Measurements from ENCODE around the gene C5orf46. TPM values are rescaled to one million over a fixed set of nuclear protein-coding genes. Genes with fewer than 3 reads are reported as not detected.

The C5orf46 gene
- total and polyA plus RNA-seq, 9 donors, result not detected

DNA sequence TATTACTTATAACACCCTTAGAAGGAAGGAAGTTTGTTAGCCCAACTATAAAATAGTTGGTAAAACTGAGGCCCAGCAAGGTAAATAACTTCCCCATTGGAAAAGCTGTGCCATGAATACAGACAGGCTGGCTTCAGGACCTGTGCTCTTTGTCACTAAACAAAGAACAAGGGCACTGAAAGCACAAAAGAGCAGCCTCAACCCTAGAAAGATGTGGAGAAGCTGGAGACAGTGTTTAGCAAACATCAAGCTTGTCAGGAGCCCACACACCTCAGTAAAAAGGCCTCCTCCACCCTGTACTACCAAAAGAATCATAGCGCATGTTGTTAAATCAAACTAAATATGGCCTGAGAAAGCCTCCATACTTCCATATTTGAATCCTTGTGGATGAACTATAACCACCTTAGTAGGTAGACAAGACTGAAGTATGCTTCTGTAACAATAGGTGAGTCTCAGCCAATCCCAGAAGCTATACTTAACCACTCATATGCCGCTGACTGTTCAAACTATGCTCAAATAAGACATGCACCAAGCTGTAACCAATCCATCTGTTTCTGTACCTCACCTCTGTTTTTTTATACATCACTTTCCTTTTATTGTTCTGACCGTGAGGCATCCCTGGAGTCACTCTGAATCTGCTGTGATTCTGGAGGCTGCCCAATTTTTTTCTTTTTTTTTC is 46.2 kb downstream of the C5orf46 start:
- Histone ChIP-seq H3K9me3 (replicated peaks; ENCODE audit: control insufficient read depth, low read depth, low read length) (no peaks in the 10 kb centered on the region), H3K27ac (ENCODE audit: low read length) (no peak overlapping the region), H3K36me3 (ENCODE audit: control insufficient read depth, insufficient read depth, low read length) (no peaks in the 10 kb centered on the region), H3K4me3 (ENCODE audit: low read length) (no peak overlapping the region), H3K4me1 (ENCODE audit: control insufficient read depth, insufficient read depth, low read length) (no peaks in the 10 kb centered on the region), H3K27me3 (ENCODE audit: control insufficient read depth, insufficient read depth, low read length) (no peaks in the 10 kb centered on the region)
- no peak for DNase-seq
- 100% methylated on average over 1 of the region's 3 CpGs for WGBS (ENCODE audit: insufficient coverage)

DNA sequence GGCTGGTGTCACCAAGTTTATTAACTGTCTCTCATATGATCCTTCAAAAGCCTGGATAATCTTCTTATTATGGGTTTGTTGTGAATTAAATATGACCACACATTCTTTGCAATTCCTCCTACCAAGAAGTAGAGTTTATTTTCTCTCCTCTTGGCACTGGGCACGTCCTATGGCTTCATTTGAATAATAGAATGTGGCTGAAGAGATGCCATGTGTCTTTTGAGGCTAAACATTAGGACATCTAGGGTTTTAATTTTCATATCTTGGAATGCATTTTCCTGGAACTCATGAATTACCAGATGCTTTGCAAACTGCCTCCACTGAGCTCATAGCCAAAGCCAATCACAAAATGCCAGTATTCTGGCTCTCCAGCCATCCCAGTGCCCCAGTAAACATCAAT is 47.8 kb downstream of the C5orf46 start:
- no peaks in the 10 kb centered on the region for H3K9me3 ChIP-seq (replicated peaks; ENCODE audit: control insufficient read depth, low read depth, low read length)
- H3K27ac ChIP-seq (ENCODE audit: low read length), result no peak overlapping the region
- no CpG with 5 or more reads among the region's 1 CpG for whole genome bisulfite sequencing (ENCODE audit: insufficient coverage)
- no peaks in the 10 kb centered on the region for H3K4me1 ChIP-seq (ENCODE audit: control insufficient read depth, insufficient read depth, low read length)
- DNase-seq, result no peak
- H3K4me3 ChIP-seq (ENCODE audit: low read length), result no peak overlapping the region
- H3K27me3 ChIP-seq (ENCODE audit: control insufficient read depth, insufficient read depth, low read length), result no peaks in the 10 kb centered on the region
- H3K36me3 ChIP-seq (ENCODE audit: control insufficient read depth, insufficient read depth, low read length), result no peaks in the 10 kb centered on the region

DNA sequence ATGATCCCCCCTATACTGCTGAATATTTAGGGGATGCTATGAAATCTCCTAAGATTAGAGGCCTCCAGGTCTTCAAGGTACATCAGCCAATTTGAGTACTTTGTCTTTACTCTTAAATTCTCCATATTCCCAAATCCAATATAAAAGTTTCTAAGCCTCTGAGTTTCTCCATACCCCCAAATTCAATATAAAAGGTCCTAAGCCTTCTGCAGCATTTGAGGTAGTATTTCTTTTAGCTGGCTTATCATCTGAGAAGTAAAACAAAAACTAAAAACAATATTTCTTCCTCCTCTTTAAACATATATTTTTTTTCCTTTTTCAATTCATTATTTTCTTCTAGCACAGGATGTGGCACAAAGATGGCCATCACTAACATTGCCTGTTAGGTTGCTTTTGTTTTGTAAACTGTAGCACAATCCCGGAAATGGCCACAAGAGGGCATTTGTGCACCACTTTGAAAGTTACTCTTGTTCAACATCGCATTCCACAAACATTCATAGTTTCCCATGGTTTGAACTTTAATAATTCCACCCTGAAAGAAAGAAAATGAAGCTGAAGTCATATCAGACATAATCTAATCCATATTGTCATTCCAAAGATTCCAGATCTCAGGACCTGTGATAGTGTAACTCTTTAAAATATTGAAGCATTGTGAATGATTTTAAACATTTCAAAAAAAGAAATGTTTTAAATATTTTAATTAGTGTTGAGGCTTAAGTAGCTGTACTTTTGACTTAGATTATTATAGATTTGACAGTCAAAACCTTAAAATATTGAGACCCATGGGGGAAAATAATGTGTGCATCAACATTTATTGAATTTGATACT is 48.8 kb downstream of the C5orf46 start:
- Histone ChIP-seq H3K4me3 (ENCODE audit: low read length) (no peak overlapping the region), H3K27me3 (ENCODE audit: control insufficient read depth, insufficient read depth, low read length) (no peaks in the 10 kb centered on the region), H3K36me3 (ENCODE audit: control insufficient read depth, insufficient read depth, low read length) (no peaks in the 10 kb centered on the region), H3K9me3 (replicated peaks; ENCODE audit: control insufficient read depth, low read depth, low read length) (no peaks in the 10 kb centered on the region), H3K27ac (ENCODE audit: low read length) (no peak overlapping the region), H3K4me1 (ENCODE audit: control insufficient read depth, insufficient read depth, low read length) (no peaks in the 10 kb centered on the region)
- WGBS (ENCODE audit: insufficient coverage), result no CpG with 5 or more reads among the region's 2 CpGs
- peak; percentile 73 for DNase-seq

DNA sequence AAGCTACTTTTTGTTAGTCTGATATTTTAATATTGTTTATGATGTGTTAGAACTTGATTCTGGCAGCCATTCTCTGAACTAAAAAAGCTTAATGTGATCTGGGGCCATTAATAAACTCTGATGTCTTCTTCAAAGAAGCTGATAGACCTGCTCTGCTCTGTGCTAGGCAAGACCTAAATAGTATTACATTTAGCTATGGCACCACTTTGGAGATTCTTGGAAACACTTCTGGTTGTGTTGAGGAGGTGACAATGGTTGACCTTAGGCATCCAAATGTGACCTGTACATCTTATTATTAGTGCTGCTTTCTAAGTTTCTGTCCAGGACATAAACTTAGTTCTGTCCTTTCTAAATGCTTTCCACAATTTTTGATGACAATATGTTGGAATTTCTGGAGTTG is 49.5 kb downstream of the C5orf46 start:
- H3K9me3 ChIP-seq (replicated peaks; ENCODE audit: control insufficient read depth, low read depth, low read length), result no peaks in the 10 kb centered on the region
- no peaks in the 10 kb centered on the region for H3K4me1 ChIP-seq (ENCODE audit: control insufficient read depth, insufficient read depth, low read length)
- no peak overlapping the region for H3K27ac ChIP-seq (ENCODE audit: low read length)
- H3K4me3 ChIP-seq (ENCODE audit: low read length), result no peak overlapping the region
- H3K27me3 ChIP-seq (ENCODE audit: control insufficient read depth, insufficient read depth, low read length), result no peaks in the 10 kb centered on the region
- no peak for DNase-seq
- no peaks in the 10 kb centered on the region for H3K36me3 ChIP-seq (ENCODE audit: control insufficient read depth, insufficient read depth, low read length)

DNA sequence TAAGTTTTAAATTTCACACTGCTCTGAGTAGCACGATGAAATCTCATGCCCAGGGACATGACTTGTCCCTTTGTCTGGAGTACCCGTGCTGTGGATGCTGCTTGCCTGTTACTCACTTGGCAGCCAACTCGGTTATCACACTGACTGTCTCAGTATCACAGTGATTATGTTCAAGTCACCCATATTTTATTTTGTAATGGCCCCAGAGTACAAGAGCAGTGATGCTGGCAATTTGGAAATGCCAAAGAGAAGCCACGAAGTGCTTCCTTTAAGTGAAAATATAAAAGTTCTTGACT is 50.6 kb downstream of the C5orf46 start:
- H3K9me3 ChIP-seq (replicated peaks; ENCODE audit: control insufficient read depth, low read depth, low read length), result no peaks in the 10 kb centered on the region
- H3K4me1 ChIP-seq (ENCODE audit: control insufficient read depth, insufficient read depth, low read length), result no peaks in the 10 kb centered on the region
- no peak overlapping the region for H3K27ac ChIP-seq (ENCODE audit: low read length)
- no peaks in the 10 kb centered on the region for H3K27me3 ChIP-seq (ENCODE audit: control insufficient read depth, insufficient read depth, low read length)
- no peak for DNase-seq
- H3K4me3 ChIP-seq (ENCODE audit: low read length), result no peak overlapping the region
- WGBS (ENCODE audit: insufficient coverage), result 0% methylated on average over 1 of the region's 4 CpGs
- H3K36me3 ChIP-seq (ENCODE audit: control insufficient read depth, insufficient read depth, low read length), result no peaks in the 10 kb centered on the region

DNA sequence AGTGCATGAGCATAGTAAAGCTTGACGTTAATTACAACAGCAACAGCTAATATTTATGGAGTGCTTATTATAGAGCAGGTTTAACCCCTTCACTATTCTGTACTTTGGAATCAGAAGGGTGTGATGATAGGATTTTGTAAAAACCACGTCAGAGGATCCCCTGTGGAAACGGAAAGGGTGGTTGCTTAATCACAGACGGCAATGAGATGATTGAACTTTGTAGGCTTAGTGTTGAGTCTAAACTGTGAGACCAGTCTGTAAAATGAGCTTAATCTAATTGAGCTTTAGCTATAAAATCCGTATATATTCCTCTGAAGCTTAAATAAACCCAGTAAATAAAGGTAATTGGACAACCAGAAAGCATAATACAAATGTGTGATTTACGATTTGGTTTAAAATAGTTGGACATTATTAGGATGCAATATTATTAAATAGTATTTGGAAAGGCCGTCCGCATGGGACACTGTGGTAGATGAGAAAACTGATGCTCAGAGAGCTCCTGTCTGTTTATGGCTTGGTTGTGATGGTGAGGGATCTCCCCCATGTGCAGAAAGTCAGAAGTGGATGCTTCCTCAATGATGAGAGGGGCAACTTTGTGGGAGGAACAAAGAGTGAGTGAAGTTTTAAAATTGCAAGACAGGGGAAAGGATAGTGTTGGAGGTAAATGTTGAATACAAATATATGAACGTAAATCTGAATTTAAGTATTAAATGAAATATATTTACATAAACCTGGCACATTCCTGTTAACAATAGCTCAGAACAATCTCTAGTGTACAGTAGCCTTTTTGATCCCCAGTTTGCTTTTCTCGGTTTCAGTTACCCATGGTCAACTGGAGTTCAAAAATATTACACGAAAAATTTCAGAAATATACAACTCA is 51.2 kb downstream of the C5orf46 start:
- H3K4me3 ChIP-seq (ENCODE audit: low read length), result no peak overlapping the region
- H3K4me1 ChIP-seq (ENCODE audit: control insufficient read depth, insufficient read depth, low read length), result no peaks in the 10 kb centered on the region
- DNase-seq, result no peak
- WGBS (ENCODE audit: insufficient coverage), result 82% methylated on average over 5 of the region's 11 CpGs
- no peaks in the 10 kb centered on the region for H3K27me3 ChIP-seq (ENCODE audit: control insufficient read depth, insufficient read depth, low read length)
- H3K36me3 ChIP-seq (ENCODE audit: control insufficient read depth, insufficient read depth, low read length), result no peaks in the 10 kb centered on the region
- H3K27ac ChIP-seq (ENCODE audit: low read length), result no peak overlapping the region
- no peaks in the 10 kb centered on the region for H3K9me3 ChIP-seq (replicated peaks; ENCODE audit: control insufficient read depth, low read depth, low read length)

DNA sequence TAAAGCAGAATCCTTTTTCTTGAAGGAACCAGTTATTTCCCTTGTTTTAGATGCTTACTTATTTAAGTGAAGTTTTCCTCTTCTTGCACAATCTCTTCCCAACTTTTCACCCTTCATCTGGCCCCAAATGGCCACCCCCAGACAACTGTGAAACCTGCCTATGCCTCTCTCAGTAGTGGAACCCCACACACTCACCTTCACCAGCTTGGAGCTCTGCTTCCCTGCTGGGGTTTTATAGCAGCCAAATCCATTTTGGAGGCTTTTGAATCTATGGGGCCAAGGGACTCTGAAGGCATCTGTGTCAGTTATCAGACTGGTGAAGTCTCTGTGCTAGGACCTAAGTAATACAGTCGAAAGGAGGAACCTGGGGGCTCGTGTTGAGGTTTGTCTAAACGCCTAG is 52.0 kb downstream of the C5orf46 start:
- Histone ChIP-seq H3K27me3 (ENCODE audit: control insufficient read depth, insufficient read depth, low read length) (no peaks in the 10 kb centered on the region), H3K27ac (ENCODE audit: low read length) (no peak overlapping the region), H3K4me1 (ENCODE audit: control insufficient read depth, insufficient read depth, low read length) (no peaks in the 10 kb centered on the region), H3K4me3 (ENCODE audit: low read length) (no peak overlapping the region), H3K9me3 (replicated peaks; ENCODE audit: control insufficient read depth, low read depth, low read length) (no peaks in the 10 kb centered on the region), H3K36me3 (ENCODE audit: control insufficient read depth, insufficient read depth, low read length) (no peaks in the 10 kb centered on the region)
- WGBS (ENCODE audit: insufficient coverage), result 80% methylated on average over 2 of the region's 3 CpGs
- no peak for DNase-seq

DNA sequence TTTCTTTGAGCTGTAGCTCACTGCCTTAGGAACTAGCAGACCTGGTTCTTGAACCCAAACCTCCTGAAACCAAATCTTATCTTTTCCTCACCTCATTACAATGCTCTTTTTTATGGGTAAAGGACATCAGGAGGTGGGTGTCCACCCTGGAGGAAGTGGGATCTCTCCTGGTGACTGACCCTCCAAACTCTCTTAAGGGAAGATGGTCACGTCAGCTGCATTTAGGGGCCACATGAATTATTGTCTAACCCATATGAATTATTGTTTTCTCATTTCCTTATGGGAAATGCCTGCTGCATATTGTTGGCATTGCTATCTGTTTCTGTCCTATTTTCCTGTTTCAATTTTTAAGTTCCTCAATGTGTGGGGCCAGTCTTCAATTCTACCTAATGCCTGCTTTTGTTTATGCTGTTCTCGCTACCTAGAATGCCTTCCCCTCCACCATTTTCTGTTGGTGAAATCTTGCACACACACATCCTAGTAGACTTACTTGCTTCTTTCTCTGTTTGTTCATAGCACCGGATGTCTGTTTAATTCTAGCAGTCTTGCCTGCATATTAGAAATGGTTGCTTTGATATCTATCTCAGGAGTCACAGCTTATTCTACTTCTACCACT is 52.9 kb downstream of the C5orf46 start:
- WGBS (ENCODE audit: insufficient coverage), result no CpG with 5 or more reads among the region's 3 CpGs
- no peaks in the 10 kb centered on the region for H3K9me3 ChIP-seq (replicated peaks; ENCODE audit: control insufficient read depth, low read depth, low read length)
- H3K27ac ChIP-seq (ENCODE audit: low read length), result no peak overlapping the region

DNA sequence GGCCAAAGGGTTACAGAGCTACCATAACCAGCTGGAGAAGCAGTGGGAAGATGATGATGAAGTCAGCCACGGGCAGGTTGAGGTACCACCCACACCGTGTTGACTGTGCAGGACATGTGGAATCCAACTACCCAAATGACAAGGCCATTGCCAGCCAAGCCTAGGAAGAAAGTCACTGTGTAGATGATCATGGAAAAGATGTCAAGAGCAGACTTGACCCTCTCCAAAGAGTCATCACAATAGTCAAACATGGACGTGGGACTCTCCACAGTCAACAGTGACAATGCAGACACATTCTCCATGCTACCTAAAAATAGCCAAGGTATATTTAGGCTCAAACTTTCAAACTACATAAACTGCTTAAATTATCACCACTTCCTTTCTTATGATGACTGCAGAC is 54.0 kb downstream of the C5orf46 start:
- no peak overlapping the region for H3K27ac ChIP-seq (ENCODE audit: low read length)
- no peak overlapping the region for H3K4me3 ChIP-seq (ENCODE audit: low read length)
- no peaks in the 10 kb centered on the region for H3K4me1 ChIP-seq (ENCODE audit: control insufficient read depth, insufficient read depth, low read length)
- H3K9me3 ChIP-seq (replicated peaks; ENCODE audit: control insufficient read depth, low read depth, low read length), result no peaks in the 10 kb centered on the region
- no peak for DNase-seq
- no peaks in the 10 kb centered on the region for H3K27me3 ChIP-seq (ENCODE audit: control insufficient read depth, insufficient read depth, low read length)
- H3K36me3 ChIP-seq (ENCODE audit: control insufficient read depth, insufficient read depth, low read length), result no peaks in the 10 kb centered on the region
- WGBS (ENCODE audit: insufficient coverage), result 33% methylated on average over 1 of the region's 3 CpGs

More for the DNA sequence above, 52.9 kb downstream of the C5orf46 start:
- DNase-seq, result no peak
- no peaks in the 10 kb centered on the region for H3K27me3 ChIP-seq (ENCODE audit: control insufficient read depth, insufficient read depth, low read length)
- H3K36me3 ChIP-seq (ENCODE audit: control insufficient read depth, insufficient read depth, low read length), result no peaks in the 10 kb centered on the region
- no peaks in the 10 kb centered on the region for H3K4me1 ChIP-seq (ENCODE audit: control insufficient read depth, insufficient read depth, low read length)
- no peak overlapping the region for H3K4me3 ChIP-seq (ENCODE audit: low read length)

DNA sequence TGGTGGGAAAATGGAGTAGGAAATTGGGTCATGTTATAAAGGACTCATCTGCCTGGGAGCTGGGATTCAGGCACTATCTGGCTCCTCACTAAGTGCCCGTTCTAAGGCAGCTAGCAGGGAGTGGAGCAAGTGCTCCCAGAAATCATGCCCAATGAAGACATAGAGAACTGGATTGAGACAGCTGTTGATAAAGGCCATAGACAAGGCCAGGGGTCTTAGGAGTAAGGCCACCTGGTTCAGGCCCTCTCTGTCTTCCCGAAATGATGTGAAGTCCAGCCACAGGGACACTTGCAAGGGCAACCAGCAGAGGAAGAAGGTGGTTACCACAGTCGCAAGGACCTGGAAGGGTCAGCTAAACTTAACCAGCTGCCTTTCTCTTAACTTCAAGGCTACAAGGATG is 54.8 kb downstream of the C5orf46 start:
- WGBS (ENCODE audit: insufficient coverage), result 94% methylated on average over 2 of the region's 3 CpGs
- no peaks in the 10 kb centered on the region for H3K4me1 ChIP-seq (ENCODE audit: control insufficient read depth, insufficient read depth, low read length)
- DNase-seq, result no peak
- no peak overlapping the region for H3K27ac ChIP-seq (ENCODE audit: low read length)
- H3K4me3 ChIP-seq (ENCODE audit: low read length), result no peak overlapping the region
- no peaks in the 10 kb centered on the region for H3K27me3 ChIP-seq (ENCODE audit: control insufficient read depth, insufficient read depth, low read length)
- no peaks in the 10 kb centered on the region for H3K9me3 ChIP-seq (replicated peaks; ENCODE audit: control insufficient read depth, low read depth, low read length)
- no peaks in the 10 kb centered on the region for H3K36me3 ChIP-seq (ENCODE audit: control insufficient read depth, insufficient read depth, low read length)

Measured in muscle of leg (tissue), 11 donors.